GM19193 (cell line): ENCODE measurements around the gene TMEM184B.

ENCODE experiments used
- POLR2A ChIP-seq: IDR thresholded peaks from 4 replicates; pipeline ENCODE4 v1.6.1; 2011; ENCODE audit not compliant: insufficient read depth, insufficient read length; ENCODE audit errors: extremely low read depth

TMEM184B gene

DNA sequence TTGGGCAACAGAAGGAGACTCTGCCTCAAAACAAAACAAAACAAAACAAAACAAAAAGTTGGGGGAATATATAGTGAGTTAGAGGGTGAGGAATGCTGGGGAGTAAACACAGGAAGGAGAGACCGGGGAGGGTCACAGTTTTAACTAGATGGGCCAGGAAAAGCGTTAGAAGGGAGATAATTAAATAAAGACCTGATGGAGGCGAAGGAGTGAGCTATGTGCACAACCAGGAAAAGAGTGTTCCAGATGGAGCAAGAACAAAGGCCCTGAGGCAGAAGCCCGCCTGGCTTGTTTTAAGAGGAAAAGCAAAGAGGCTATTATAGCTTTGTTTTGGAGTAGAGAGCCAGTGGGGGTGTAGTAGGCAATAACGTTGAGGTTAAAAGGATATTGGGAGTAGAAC is 86.4 kb downstream of the TMEM184B start:
- no peak for TF ChIP-seq POLR2A

DNA sequence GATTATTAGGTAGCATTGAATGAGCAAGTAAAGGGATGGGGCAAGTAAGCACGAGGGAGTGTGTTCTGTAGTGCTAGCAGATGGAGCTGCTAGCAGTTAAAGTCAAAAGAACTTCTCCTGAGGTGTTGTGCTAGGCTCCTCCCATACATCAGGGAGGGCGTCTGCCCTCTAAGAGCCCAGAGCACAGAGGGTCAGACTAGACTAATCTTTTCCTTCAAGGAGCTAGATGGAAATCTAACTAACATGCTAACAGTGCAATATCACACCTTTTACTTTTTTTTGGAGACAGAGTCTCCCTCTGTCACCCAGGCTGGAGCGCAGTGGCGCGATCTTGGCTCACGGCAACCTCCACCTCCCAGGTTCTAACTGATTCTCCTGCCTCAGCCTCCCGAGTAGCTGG is 88.0 kb downstream of the TMEM184B start:
- TF ChIP-seq POLR2A, result no peak

DNA sequence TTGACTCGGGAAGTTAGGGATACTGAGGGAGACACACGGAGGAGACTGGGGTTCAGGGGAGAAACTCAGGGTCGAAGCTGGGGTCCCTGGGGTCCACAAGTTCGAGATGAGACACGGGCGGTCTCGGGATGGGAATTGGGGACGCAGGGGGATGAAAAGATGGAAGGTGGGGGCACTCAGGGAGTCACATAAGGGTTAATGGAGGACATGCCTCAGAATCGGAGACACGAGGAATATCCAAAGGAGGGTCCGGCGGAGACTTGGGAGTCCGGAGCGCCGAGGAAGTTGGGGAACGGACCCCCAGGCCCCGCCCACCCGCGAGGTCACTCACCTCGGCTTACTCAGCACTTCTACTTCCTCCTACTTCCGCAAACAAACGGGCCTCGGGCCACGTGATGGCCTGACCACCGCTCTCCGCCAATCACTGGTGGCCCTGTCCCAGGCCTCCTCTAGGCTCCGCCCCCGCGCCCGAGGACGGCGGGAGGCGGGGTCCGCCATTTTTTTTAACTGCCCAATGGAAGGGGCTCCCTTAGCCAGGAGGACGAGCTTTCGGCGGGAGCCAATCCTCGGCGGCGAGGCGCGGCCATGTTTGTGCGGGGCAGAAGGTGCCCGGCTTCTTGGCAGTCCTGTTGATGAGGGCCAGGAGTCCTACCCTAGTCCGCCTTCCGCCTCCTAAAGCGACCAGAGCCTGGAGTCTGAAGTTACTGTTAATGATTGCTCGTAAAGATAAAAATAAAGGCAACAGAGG is 91.2 kb downstream of the TMEM184B start, which contains the start of gene PLA2G6:
Gene PLA2G6, minus strand, starts transcription at position 378 of the 748 bp plus-strand sequence. CDS start 12,404 bp downstream, outside the sequence.
- TF ChIP-seq POLR2A, result peak; percentile 41

DNA sequence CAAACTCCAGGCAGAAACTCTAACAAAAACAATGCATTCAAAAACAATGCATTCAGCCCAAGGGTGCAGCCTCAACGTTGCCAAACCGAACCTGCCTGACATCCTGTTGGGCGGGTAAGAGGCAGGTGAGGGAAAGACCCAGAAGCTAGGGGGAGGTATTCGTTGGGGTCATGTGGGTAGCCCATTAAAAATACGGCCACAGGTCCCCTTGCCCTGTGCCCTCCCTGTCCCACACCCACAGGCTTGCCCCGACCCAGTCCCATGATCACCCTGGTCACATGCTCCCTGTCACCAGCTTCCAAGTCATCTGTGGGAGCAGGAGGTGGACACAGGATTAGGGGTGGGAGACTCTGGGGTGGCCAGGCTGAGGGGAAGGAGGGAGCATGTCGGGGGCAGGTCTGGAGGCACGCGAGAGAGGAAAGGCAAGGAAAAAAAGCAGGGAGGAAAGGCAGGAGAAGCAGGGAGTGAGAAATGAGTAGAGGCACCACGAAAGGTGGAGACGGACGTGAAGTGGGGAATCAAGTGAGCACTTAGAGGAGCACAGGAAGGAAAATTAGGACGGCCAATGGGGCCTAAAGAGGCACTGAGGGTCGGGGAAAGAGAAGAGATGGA is 91.9 kb downstream of the TMEM184B start:
- TF ChIP-seq POLR2A, result peak; percentile 42

DNA sequence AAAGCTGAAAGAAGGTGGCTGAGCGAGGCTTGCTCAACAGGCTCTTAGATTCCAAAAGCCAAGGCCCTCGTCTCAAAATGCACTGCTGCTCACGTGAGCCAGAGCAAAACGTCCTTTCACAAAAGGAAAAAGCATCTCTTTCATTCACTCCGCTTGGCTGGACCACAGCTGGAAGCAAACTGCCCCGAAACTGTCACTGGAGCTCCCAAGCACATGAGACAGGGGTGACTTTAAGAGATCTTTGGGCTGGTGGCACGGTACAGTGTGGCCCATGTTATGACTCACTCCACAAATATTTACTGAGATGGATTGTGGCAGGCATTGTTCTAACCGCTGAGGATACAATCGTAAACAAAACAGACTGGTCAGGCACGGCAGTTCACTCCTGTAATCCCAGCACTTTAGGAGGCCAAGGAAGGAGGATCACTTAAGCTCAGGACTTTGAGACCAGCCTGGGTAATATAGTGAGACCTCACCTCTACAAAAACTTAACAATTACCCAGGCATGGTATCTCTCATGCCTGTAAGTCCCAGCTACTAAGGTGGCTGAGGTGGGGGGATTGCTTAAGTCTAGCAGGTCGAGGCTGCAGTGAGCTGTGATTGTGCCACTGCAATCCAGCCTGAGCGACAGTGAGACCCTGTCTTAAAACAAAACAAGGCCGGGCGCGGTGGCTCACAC is 94.7 kb downstream of the TMEM184B start:
- no peak for TF ChIP-seq POLR2A

DNA sequence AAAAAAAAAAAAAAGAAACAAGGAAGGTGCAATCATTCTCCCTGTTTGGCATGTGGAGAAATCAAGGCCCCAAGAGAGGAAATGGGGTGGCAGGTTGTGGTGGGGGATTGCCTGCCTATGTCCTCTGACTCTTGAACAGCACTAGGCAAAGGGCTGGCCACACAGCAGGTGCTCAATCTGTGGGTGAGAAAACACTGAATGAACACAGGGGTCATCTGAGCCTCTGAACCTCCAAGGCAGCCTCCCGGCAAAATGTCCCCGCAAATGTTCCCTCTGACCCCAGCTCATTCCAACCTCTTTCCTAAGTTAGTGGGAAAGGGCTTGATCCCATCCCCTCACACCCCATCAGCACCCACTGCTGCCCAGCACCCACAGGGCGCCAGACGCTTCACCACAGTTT is 95.8 kb downstream of the TMEM184B start:
- no peak for TF ChIP-seq POLR2A

DNA sequence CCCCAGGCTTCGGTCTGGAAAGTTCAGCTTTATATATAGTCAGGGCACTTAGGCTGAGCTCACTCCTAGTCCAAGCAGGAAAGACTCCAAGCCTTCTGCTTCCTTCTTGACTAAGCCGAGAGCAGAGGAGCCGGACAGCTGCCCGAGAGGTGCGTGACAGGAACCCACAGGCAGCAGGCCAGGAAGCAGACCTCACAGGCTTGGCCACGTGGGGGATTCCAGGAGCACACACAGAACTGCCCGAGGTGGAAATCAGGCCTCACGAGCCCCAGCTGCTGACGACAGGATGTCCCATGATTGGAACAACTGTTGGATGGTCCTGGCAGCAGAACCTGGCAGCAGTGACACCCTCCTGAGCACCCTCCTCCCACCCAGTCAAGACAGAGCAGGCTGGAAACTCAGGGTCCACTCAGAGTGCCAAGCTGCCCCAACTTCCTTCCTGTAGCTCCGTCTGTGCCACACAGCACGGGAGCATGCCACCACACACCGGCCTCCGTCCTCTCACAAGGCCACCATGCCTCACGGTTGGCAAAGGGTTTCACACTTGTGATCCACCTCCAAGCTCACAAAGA is 96.6 kb downstream of the TMEM184B start:
- no peak for TF ChIP-seq POLR2A

DNA sequence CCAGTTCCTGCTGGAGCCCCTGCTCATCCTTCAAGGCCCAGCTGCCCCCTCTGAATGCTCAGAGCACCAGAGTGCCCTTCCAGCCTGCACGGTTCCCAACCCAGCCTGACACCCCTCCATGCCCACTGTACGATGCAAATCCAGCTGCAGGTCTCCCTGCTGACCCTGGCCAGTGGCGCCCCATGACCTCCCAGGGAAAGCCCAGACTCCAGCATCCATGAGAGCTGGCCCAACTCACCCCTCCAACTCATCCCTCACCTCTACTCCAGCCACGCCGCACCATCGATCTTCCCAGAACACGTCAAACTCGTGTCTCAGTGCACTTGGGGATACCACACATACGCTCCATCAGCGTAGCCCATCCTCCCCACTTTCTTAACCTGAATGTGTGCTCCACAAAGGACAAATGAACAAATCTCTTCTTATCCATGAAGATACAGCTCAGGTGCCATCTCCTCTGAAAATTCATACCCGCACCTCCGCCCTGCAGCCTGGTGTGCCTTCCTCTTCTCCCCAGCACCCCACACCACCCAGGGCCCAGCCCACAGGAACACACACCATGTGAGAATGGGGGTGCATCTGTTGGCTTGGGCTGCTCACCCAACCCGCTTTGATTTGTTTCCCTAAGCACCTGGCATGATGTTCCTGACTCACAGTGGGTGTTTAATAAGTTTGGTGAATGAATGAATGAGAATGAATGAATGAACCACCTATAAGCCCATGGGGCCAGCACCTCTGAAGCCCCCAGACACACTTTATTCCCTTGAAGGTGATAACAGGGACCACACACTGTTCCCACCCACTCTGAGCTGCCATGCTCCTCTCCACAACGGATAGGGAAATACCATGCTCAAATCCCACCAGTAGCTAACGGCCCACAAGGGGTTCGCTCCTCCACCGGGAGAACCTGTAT is 97.3 kb downstream of the TMEM184B start:
- no peak for TF ChIP-seq POLR2A

DNA sequence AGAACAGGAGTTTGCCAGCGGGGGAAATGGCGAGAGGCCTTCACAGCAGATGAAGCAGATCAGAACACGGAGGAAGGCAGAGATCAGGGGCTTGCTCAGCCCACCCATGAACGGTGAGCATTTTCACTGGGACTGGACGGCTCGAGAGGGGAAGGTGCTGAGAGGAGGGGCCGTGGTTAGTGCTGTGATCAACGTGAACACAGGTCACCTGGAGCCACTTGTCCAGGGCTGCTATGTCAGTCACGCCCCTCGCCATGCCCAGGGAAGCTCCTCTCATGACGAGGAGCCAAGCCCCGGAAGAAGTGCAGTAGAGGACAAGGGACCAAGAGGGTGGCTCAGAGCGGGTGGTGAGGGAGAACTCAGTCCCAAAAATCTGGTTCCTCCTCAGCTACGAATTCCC is 98.2 kb downstream of the TMEM184B start:
- no peak for TF ChIP-seq POLR2A

DNA sequence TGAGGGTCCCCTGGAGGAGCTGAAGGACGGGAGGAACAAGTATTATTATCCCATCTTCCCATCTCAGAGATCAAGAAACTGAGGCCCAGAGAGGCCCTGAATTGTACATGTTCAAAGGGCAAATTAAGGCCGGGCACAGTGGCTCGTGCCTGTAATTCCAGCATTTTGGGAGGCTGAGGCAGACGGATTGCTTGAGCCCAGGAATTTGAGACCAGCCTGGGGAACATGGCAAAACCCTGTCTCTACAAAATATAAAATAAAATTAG is 99.2 kb downstream of the TMEM184B start:
- TF ChIP-seq POLR2A, result no peak

DNA sequence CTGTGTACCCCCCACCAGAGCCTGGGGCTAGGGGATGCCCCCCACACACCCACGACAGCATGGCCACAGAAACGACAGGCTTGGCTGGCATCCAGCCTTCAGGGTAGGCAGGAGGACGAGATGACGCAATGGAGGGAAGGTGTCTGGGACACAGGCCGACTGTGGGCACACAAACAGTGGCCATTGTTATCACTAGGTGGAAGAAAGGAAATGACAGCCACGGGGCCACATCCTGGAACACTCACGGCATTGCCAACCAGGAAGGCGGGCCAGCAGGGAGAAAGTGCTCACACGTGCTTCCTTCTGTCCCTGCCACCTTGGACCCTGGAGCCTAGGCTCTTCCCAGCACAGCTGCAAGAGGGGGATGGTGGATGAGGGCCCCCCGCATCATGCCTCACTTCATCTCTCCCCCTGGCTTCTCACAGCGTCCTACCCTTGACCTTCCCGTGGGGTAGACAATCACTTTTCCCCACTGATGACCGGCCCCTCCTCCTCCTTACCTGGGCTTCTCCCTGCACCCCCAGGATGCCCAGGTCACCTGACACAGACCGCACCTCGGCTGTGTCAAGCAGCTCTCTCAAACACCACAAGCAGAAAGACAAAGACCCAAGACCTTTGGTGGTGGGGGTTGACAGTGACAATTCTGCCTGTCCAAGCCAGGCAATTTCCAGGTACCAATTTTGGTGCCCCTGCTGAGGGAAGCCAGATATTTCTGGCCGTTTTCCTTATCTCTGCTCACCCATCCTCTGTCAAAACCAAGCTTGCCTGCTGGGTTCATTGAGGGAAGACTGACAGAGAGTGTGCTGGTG is 99.8 kb downstream of the TMEM184B start:
- no peak for TF ChIP-seq POLR2A

DNA sequence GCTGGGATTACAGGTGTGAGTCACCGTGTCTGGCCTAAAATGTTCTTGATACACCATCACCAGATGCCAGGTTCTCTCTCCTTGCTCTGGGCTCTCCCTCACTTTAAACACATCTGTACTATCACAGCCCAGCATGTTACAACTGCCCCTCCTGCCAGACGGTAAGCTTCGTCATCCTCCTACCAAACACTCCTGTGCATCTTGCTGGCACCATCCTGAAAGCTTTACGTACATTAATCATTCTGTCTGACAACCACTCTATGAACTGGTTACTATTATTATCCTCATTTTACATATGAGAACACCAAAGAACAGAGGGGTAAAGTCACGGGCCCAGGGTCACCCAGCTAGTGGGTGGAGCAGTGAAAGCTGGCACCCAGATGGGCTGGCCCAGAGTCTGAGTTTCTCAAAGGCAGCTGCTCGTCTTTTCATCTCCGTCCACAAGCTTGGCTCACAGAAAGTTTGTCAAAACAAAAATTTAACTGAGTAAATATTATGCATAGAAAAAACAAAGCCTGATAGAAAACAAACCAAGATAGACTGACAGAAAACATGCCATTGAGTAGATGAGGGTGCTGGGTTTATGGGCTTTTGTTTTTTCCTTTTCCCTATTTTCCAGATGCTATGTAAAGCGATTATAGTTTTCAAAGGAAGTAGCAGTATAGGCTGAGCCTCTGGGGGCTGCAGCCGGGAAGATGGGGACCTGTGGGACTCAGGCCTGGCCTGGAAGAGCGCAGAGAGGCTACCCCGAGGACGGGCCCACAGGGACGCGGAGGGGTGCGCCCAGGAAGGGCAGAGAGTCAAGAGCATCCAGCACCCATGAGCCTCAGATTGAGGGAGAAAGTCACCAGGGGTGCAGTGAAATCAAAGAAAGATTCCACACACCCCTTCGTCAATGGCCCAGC is 100.6 kb downstream of the TMEM184B start:
- no peak for TF ChIP-seq POLR2A

DNA sequence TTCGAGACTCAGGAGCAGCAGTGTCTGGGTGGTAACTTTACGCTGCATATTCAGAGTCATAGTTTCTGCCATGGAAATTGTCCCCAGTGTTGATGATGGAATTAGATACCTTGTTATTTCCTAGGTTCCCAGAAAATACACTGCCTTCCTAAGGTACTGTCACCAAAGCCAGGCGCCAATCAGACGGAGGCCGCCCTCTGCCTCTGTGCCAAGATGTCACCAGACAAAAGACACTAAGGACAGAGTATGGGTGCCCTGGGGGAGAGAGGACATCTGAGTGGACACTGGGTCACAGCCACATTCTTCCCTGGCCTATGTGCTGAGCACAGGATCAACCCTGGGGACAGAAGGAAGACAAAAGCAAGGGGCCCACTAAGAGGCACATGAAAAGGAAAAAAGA is 102.3 kb downstream of the TMEM184B start:
- TF ChIP-seq POLR2A, result no peak
